ENCODE measurements around the gene RNFT2.
"Not testable (repeated sequence)": the region's sequence is repeated elsewhere in the genome, so short reads cannot be mapped to it uniquely, and the experiment has no call there.

RNFT2 gene

DNA sequence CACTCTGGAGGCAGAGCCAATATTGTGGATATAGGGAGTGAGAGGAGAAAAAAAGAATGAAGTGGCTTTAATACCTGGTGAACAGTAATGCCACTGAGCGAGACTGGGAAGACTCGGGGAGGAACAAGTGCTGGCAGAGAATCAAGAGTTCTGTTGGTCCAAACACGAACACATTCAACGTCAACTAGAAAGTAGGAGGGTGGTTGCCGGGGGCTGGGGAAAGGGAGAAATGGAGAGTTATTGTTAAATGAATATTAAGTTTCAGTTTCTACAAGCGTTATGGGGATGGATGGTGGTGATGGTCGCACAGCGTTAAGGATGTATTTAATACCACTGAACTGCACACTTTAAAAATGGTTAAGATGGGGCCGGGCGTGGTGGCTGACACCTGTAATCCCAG is 3.0 kb upstream of the RNFT2 start:
- Histone ChIP-seq H3K4me1 (no peaks in the 10 kb centered on the region), H3K36me3 (no peaks in the 10 kb centered on the region; the same call in 1 of the 2 replicates), H3K9me3 (no peaks in the 10 kb centered on the region), H3K27me3 (no peaks in the 10 kb centered on the region), H3K4me3 (ENCODE audit: low read depth, low read length) (no peak overlapping the region)
- DNase-seq, result no peak
- TF ChIP-seq, protein P1, sequence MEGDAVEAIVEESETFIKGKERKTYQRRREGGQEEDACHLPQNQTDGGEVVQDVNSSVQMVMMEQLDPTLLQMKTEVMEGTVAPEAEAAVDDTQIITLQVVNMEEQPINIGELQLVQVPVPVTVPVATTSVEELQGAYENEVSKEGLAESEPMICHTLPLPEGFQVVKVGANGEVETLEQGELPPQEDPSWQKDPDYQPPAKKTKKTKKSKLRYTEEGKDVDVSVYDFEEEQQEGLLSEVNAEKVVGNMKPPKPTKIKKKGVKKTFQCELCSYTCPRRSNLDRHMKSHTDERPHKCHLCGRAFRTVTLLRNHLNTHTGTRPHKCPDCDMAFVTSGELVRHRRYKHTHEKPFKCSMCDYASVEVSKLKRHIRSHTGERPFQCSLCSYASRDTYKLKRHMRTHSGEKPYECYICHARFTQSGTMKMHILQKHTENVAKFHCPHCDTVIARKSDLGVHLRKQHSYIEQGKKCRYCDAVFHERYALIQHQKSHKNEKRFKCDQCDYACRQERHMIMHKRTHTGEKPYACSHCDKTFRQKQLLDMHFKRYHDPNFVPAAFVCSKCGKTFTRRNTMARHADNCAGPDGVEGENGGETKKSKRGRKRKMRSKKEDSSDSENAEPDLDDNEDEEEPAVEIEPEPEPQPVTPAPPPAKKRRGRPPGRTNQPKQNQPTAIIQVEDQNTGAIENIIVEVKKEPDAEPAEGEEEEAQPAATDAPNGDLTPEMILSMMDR (IDR thresholded peaks at IDR 0.05; ENCODE audit: low read depth, low read length), result no peak

DNA sequence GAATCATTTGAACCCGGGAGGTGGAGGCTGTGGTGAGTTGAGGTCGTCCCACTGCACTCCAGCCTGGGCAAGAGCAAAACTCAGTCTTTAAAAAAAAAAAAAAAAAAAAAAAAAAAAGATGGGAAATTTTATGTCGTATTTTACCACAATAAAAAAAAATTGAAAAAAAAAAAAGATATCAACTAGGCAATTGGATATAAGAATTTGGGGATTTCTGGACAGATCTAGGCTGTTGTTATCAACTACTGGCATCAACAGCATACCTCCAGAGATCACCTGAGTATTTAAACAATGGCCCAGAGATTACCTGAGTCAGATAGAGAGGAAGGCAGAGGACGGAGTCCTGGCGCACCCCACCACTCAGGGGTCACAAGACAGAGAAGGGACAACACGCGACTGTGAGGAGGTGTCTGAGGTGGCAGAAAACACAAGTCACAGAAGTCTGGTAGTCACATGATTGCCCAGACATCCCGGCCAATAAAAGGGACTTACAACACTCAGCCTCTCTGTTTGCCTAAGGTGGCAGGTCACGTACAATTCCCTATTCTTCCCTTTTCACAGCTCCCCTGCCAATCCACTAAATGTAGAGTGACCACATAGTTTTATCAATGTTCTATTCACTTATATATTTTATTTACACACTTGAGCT is 2.0 kb upstream of the RNFT2 start:
- Histone ChIP-seq H3K36me3 (peaks cover 5% of the 10 kb centered on the region; the same call in 1 of the 2 replicates), H3K27me3 (no peaks in the 10 kb centered on the region), H3K4me1 (no peaks in the 10 kb centered on the region), H3K9me3 (no peaks in the 10 kb centered on the region), H3K4me3 (ENCODE audit: low read depth, low read length) (peak overlapping the region; percentile 84)
- no peak for DNase-seq
- TF ChIP-seq, protein P1 (IDR thresholded peaks at IDR 0.05; ENCODE audit: low read depth, low read length), result no peak

DNA sequence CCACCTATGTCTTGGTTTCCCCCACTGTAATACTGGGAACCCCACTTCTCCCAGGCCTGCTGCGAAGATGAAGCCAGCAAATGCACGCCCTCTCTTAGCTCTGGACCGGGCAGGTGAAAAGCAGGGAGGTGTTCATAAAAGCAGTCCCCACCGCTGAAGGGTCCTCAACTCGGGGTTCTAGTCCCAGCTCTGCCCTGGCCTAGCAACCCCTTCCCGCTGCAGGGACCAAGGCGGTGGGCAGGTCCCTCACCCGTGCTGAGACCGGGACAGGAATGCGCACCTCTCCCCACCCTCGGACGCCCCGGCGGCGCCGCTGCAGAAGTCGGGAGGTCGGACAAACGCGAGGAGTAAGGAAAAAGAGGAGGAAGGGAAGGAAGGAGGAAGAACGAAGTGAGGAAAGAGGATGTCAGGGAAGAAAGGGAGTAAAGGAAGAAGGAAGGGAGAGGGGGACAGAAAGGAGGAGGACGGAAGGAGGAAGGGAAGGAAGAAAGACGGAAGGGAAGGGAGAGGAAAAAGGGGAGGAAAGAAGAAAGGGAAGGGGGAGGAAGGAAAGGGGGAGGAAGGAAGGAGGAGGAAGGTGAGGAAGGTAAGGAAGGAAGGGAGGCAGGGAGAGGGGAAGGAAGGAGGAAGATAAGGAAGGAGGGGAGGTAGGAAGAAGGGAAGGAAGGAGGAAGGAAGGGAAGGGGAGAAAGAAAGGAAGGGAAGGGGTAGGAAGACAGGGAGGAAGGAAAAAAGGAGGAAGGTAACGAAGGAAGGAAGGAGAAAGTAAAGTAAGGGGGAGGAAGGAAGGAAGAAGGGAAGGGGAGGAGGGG is 947 bp upstream of the RNFT2 start:
- no peak for DNase-seq
- Histone ChIP-seq H3K36me3 (peaks cover 5% of the 10 kb centered on the region; the same call in 1 of the 2 replicates), H3K9me3 (no peaks in the 10 kb centered on the region), H3K27me3 (no peaks in the 10 kb centered on the region), H3K4me3 (ENCODE audit: low read depth, low read length) (peak overlapping the region; percentile 84), H3K4me1 (no peaks in the 10 kb centered on the region)
- TF ChIP-seq, protein P1 (IDR thresholded peaks at IDR 0.05; ENCODE audit: low read depth, low read length), result no peak

DNA sequence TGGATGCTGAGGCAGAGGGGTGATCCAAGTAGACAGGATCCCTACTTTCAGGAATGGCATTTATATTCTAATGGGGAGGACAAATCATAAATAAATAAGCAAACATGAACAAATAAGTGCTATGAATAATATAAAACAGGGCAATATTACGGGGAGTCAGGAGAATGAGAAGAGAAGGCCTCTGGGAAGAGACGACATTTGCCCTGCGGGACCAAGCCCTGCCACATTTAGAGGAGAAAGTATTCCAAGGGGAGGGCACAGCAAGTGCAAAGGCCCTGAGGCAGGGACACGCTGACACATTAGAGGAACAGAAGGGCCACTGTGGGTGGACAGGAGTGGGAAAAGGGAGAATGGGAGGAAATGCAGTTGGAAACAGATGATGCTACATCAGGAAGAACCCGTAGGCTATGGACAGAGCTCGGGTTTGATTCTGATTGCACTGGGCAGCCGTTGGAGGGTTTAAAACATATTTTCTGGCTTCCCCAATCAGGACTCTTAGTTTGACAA is 1.3 kb downstream of the RNFT2 start:
- no peak overlapping the region for H3K4me3 ChIP-seq (ENCODE audit: low read depth, low read length)
- H3K9me3 ChIP-seq, result no peaks in the 10 kb centered on the region; the same call in 1 of the 2 replicates
- no peaks in the 10 kb centered on the region for H3K27me3 ChIP-seq
- no peaks in the 10 kb centered on the region for H3K4me1 ChIP-seq
- peaks cover 5% of the 10 kb centered on the region; the same call in 1 of the 2 replicates for H3K36me3 ChIP-seq
- DNase-seq, result no peak
- TF ChIP-seq, protein P1 (IDR thresholded peaks at IDR 0.05; ENCODE audit: low read depth, low read length), result no peak

DNA sequence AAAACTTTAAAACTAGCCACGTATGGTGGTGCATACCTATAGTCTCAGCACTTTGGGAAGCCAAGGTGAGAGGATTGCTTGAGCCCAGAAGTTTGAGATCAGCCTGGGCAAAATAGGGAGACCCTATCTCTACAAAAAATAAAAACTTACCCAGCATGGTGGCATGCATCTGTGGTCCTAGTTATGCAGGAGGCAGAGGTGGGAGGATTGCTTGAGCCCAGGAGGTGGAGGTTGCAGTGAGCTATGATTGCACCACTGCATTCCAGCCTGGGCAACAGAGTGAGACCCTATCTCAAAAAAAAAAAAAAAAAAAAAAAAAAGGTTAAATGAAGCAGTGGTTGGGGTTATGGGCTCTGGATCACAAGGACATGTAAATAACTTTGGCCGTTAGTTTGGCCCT is 4.7 kb downstream of the RNFT2 start:
- DNase-seq, result not testable (repeated sequence)

DNA sequence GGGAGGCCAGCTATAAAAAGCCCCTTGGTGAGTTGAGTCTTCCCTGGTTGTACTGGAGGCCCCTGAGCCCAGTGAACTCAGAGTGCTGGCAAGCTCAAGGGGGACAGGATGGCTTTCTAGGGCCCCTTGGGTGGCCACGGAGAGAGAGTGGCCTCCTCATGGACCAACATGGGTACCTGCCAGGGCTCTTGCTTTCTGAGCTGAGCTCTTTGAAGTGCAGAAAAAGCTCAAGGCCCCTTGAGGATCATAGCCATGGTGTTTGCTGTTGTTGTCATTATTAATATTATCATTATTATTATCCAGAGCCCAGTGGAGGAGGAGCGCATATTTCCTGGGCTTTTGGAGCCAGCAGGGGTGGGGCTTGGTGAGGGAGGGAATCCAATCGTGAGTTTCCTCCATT is 6.7 kb downstream of the RNFT2 start:
- DNase-seq, result no peak
- no peaks in the 10 kb centered on the region for H3K27me3 ChIP-seq
- peaks cover 5% of the 10 kb centered on the region; the same call in 1 of the 2 replicates for H3K36me3 ChIP-seq
- TF ChIP-seq, protein P1 (IDR thresholded peaks at IDR 0.05; ENCODE audit: low read depth, low read length), result no peak
- no peak overlapping the region for H3K4me3 ChIP-seq (ENCODE audit: low read depth, low read length)
- no peaks in the 10 kb centered on the region for H3K4me1 ChIP-seq
- no peaks in the 10 kb centered on the region; the same call in 1 of the 2 replicates for H3K9me3 ChIP-seq

More for the DNA sequence above, 4.7 kb downstream of the RNFT2 start:
- H3K27me3 ChIP-seq; H3K36me3 ChIP-seq; H3K4me1 ChIP-seq; H3K9me3 ChIP-seq; H3K4me3 ChIP-seq (ENCODE audit: low read depth, low read length): not testable (repeated sequence)

All from BE2C (cell line).